ENCODE data around the gene PI4KA. TPM values are rescaled to one million over a fixed set of nuclear protein-coding genes. Genes with fewer than 3 reads are reported as not detected.

The PI4KA gene
- total and polyA plus RNA-seq, 10 donors, result 29.8 to 143 (median 108) TPM

DNA sequence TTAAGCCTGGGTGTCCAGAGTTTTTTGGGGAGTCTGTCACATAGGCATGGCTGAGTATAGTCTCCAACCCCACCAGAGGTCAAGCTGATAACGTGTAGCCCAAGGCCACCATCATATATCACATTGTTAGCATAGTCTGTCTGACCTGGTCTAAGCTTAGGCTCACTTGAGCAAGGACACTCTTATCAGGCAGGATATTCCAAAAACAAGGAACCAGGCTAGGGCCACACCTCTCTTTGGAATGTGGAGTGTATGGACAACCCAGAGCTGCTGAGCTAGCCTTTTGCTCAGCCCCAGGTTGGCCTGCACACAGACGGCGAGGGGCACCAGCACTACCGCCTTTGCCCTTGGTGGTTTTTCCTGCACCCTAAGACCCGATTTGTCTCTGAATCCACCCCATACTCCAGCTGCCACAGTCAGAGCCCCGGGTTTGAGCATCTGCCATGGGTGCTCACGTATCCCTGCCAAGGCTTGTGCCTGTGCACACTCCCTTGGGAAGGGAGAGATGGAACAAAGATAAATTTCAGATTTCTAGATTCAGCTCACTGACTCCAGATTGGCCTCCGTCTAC lies 7.3 kb upstream of the PI4KA start:
- 69 to 90% (median 76%) methylated on average over 8 of the region's 8 CpGs for WGBS, 5 donors
- intact Hi-C loops (cut with DNase I; ENCODE audit: low total_unique reads), result no loop called here
- Histone ChIP-seq H3K9me3 (no peaks in the 10 kb centered on the region), H3K36me3 (peaks cover 0 to 95% (median 17%) of the 10 kb centered on the region in 6 donors), H3K4me3 (no peak overlapping the region), H3K27ac (peak overlapping the region; percentile 41 to 86 (median 80)), H3K27me3 (replicated peaks in 1 of 7) (no peaks in the 10 kb centered on the region), H3K4me1 (peaks cover 25 to 85% (median 59%) of the 10 kb centered on the region in 6 donors)
- TF ChIP-seq, protein P1, sequence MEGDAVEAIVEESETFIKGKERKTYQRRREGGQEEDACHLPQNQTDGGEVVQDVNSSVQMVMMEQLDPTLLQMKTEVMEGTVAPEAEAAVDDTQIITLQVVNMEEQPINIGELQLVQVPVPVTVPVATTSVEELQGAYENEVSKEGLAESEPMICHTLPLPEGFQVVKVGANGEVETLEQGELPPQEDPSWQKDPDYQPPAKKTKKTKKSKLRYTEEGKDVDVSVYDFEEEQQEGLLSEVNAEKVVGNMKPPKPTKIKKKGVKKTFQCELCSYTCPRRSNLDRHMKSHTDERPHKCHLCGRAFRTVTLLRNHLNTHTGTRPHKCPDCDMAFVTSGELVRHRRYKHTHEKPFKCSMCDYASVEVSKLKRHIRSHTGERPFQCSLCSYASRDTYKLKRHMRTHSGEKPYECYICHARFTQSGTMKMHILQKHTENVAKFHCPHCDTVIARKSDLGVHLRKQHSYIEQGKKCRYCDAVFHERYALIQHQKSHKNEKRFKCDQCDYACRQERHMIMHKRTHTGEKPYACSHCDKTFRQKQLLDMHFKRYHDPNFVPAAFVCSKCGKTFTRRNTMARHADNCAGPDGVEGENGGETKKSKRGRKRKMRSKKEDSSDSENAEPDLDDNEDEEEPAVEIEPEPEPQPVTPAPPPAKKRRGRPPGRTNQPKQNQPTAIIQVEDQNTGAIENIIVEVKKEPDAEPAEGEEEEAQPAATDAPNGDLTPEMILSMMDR (IDR thresholded peaks at IDR 0.05 in 8 of 11, conservative IDR thresholded peaks at IDR 0.05 in 3 of 11), result no peak
- peak in 1 of 3 donors; percentile 18 for TF ChIP-seq POLR2AphosphoS5 (IDR thresholded peaks at IDR 0.05)
- DNase-seq, result no peak

DNA sequence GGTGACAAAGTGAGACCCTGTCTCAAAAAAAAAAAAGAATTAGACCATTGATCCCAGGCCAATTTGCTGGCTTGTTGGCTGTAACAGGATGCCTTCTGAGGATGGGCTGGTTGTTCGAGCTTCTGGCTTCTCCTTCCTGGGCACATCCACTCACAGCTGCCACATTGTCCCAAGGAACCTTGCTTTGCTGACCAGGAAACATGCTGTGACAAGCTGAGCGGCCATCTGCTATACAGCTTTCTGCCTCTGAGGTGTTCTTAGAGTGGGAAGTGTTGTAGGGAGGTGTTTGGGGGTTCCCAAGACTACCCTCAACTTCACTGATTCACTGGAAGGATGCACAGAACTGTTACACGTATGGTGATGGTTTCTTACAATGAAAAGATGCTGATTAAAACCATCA lies 6.7 kb upstream of the PI4KA start:
- H3K4me3 ChIP-seq, result no peak overlapping the region
- peak overlapping the region in 6 of 8 donors; percentile 77 to 86 (median 84) for H3K27ac ChIP-seq
- no peak for DNase-seq
- H3K27me3 ChIP-seq (replicated peaks in 1 of 7), result no peaks in the 10 kb centered on the region
- intact Hi-C loops (cut with DNase I; ENCODE audit: low total_unique reads), result no loop called here
- H3K36me3 ChIP-seq, result peaks cover 0 to 93% (median 10%) of the 10 kb centered on the region in 6 donors
- TF ChIP-seq, protein P1 (IDR thresholded peaks at IDR 0.05 in 8 of 11, conservative IDR thresholded peaks at IDR 0.05 in 3 of 11), result no peak
- TF ChIP-seq POLR2A (IDR thresholded peaks at IDR 0.05) (no peak), POLR2AphosphoS5 (IDR thresholded peaks at IDR 0.05) (no peak)
- 70 to 91% (median 81%) methylated on average over 3 of the region's 3 CpGs for WGBS, 5 donors
- peaks cover 30 to 91% (median 66%) of the 10 kb centered on the region in 6 donors for H3K4me1 ChIP-seq
- no peaks in the 10 kb centered on the region for H3K9me3 ChIP-seq

DNA sequence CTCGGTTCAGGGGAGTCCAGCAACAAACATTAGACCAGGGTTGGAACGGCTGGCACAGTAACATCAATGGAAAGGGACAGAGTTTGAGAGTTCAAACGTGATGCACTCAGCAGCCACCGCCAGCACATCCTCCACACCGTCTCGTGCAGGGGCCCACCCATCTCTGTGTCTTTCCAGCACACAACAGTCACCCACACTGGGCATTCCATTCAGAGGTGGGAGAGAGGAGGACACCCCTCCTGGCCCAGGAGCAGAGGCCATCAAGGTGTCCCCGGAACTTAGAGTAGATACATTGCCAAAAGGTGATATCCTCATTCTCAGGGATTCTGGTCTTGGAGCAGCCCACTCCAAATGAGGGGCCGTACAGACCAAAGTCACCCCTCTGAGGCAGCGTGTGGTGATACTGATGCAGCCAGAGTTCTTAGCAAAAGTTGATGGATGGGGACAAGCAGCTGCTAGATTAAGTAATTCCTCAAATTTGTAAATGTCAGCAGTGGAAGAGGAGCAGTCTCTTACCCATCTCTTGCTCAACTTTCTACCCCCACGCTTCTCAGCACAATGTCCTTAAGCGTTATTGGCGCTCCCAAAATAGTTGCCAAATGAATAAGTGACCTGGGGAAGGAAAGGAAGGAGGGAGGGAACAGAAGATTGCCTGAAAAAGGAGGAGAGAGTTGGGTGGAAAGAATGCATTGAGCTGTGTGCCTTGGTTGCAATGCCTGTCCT lies 5.7 kb upstream of the PI4KA start:
- peak in 1 of 3 donors; percentile 69 for TF ChIP-seq POLR2AphosphoS5 (IDR thresholded peaks at IDR 0.05)
- TF ChIP-seq, protein P1 (IDR thresholded peaks at IDR 0.05 in 8 of 11, conservative IDR thresholded peaks at IDR 0.05 in 3 of 11), result no peak
- Histone ChIP-seq H3K4me1 (peaks cover 40 to 100% (median 75%) of the 10 kb centered on the region in 6 donors), H3K27me3 (replicated peaks in 1 of 7) (no peaks in the 10 kb centered on the region), H3K36me3 (peaks cover 0 to 83% (median 9%) of the 10 kb centered on the region in 6 donors), H3K9me3 (no peaks in the 10 kb centered on the region), H3K27ac (peak overlapping the region in 6 of 8 donors; percentile 22 to 86 (median 84)), H3K4me3 (no peak overlapping the region)
- 71 to 84% (median 74%) methylated on average over 12 of the region's 12 CpGs for WGBS, 5 donors
- intact Hi-C loops (cut with DNase I; ENCODE audit: low total_unique reads), result no loop called here
- DNase-seq, result no peak

DNA sequence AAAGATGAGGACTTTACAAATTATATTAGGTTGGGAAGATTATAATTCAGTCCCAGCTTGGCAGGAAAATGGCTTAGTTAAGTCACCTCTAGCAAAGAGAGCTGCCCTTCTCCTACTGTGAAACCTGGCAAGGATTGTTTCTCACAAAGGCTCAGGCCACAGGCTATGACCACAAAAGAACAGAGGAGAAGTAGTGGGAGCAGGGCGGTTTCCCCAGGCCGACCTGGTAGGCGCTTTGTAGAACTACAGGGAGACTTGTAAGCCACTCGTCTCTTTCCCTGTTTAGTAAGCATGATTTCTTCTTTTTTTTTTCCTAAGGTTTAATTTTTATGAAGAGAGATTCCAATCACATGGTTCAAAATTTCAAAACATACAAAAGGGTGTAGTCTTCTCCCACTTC lies 4.8 kb upstream of the PI4KA start:
- no peak for DNase-seq
- intact Hi-C loops (cut with DNase I; ENCODE audit: low total_unique reads), result no loop called here

More for the DNA sequence above, 4.8 kb upstream of the PI4KA start:
- H3K36me3 ChIP-seq, result peaks cover 0 to 74% (median 5%) of the 10 kb centered on the region in 6 donors
- H3K4me1 ChIP-seq, result peaks cover 40 to 95% (median 74%) of the 10 kb centered on the region in 6 donors
- WGBS, 5 donors, result 44 to 81% (median 59%) methylated on average over 4 of the region's 4 CpGs
- H3K27ac ChIP-seq, result peak overlapping the region in 6 of 8 donors; percentile 22 to 83 (median 46)
- TF ChIP-seq, protein P1 (IDR thresholded peaks at IDR 0.05 in 8 of 11, conservative IDR thresholded peaks at IDR 0.05 in 3 of 11), result no peak
- TF ChIP-seq POLR2AphosphoS5 (IDR thresholded peaks at IDR 0.05) (no peak), POLR2A (IDR thresholded peaks at IDR 0.05) (no peak)
- H3K4me3 ChIP-seq, result no peak overlapping the region
- H3K9me3 ChIP-seq, result no peaks in the 10 kb centered on the region
- no peaks in the 10 kb centered on the region for H3K27me3 ChIP-seq (replicated peaks in 1 of 7)

All from spleen (tissue), 11 donors.